Amniotic stem cell (primary cell): ENCODE data around the gene ADGRV1.

Experiments
- DNase-seq: peaks from one replicate; lab custom pipeline; 2025; lab: John Stamatoyannopoulos, UW

The ADGRV1 gene

GRCh38 chr5:91070761-91071550 is 512.4 kb downstream of the ADGRV1 start:
- DNase-seq, result no peak

GRCh38 chr5:91072881-91073280 is 514.3 kb downstream of the ADGRV1 start:
- no peak for DNase-seq

- DNase-seq, result peak; percentile 34
Observed at GRCh38 chr5:91074615-91075014, 516.0 kb downstream of the ADGRV1 start.

GRCh38 chr5:91076138-91076537 is 517.5 kb downstream of the ADGRV1 start:
- DNase-seq, result no peak

- DNase-seq, result no peak
Observed at GRCh38 chr5:91077623-91078022, 519.0 kb downstream of the ADGRV1 start.

- peak; percentile 59 for DNase-seq
Observed at GRCh38 chr5:91079037-91079436, 520.4 kb downstream of the ADGRV1 start.

- DNase-seq, result no peak
Observed at GRCh38 chr5:91089758-91090157, 531.2 kb downstream of the ADGRV1 start.

GRCh38 chr5:91090995-91091394 is 532.4 kb downstream of the ADGRV1 start:
- DNase-seq, result no peak

GRCh38 chr5:91091471-91092234 is 533.1 kb downstream of the ADGRV1 start:
- no peak for DNase-seq

GRCh38 chr5:91092859-91093783 is 534.5 kb downstream of the ADGRV1 start:
- DNase-seq, result no peak

GRCh38 chr5:91095313-91095712 is 536.7 kb downstream of the ADGRV1 start:
- no peak for DNase-seq

GRCh38 chr5:91095786-91096385 is 537.3 kb downstream of the ADGRV1 start:
- DNase-seq, result no peak

GRCh38 chr5:91098541-91098940 is 539.9 kb downstream of the ADGRV1 start:
- DNase-seq, result no peak

- peak; percentile 69 for DNase-seq
Observed at GRCh38 chr5:91101600-91102379, 543.2 kb downstream of the ADGRV1 start.

- DNase-seq, result no peak
Observed at GRCh38 chr5:91103353-91104061, 544.9 kb downstream of the ADGRV1 start.

GRCh38 chr5:91104062-91104448 is 545.5 kb downstream of the ADGRV1 start:
- no peak for DNase-seq

- no peak for DNase-seq
Observed at GRCh38 chr5:91106842-91107511, 548.4 kb downstream of the ADGRV1 start.

GRCh38 chr5:91109634-91110033 is 551.0 kb downstream of the ADGRV1 start:
- DNase-seq, result no peak

- DNase-seq, result no peak
Observed at GRCh38 chr5:91110686-91111085, 552.1 kb downstream of the ADGRV1 start.
